GM18867 (cell line): ENCODE data around the gene NDUFAF8.

Experiments used
- ATAC-seq: cut with Tn5 transposase; IDR thresholded peaks from one replicate; pipeline ENCODE4 v1.9.1; 2021; ENCODE audit warnings: mild to moderate bottlenecking, moderate library complexity; ENCODE audit not compliant: unreplicated experiment

Gene NDUFAF8

DNA sequence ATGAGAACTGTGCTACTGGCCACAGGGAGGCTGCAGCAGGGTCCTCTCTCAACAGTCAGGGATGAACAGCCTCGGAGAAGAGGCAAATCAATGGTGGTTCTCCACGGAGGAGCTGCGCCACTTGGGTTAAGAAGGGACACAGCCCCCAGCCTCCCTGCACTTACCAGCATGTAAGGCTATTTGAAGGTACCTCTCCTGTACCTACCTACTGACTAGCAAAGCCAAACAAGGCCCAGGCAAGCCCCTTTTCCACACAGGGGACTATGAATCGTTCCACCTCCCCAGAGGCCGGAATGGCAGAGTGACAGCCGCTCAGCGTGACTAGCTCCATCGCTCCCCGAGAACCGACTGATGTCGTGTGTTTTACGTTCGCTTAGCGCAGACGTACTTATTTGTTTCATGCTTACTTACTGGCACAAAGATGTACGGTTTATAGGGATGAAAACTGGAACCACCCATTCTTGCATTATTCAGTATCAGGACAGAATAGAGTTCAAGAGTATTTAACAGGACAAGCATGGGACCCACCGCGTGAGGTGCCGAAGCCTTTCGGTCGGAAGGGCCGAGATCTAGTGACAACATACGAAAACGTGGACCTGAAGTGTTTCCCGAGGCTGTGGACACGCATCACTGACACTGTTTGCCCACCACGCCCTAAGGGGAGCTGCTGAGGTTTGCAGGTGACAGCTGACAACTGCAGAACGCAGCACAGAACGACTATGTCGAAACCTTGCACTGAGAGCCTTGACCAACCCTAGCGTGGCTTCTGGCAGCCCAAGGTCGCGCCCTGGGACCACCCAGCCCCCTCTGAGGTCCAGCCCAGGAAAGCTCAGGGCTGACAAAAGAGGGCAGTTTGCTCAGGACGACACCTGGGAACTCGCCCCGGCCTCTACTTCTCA is 1.3 kb upstream of the NDUFAF8 start:
- no peak for ATAC-seq

DNA sequence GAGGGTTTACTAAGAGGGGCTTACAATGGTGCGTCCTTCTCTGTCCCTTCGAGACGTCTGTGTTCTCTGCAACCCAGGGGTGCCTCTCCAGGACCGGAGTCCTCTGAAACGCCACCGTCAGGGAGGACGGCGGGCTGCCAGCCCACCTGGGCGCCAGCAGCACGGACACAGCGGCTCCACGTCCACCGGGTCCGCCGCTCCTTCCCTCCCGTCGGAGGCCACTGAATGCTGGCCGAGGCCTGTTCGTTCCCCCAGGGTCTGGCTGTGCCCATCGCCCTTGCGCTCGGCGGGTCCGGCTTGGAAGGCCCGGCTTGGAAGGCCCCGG is 666 bp upstream of the NDUFAF8 start:
- peak; percentile 4 for ATAC-seq

DNA sequence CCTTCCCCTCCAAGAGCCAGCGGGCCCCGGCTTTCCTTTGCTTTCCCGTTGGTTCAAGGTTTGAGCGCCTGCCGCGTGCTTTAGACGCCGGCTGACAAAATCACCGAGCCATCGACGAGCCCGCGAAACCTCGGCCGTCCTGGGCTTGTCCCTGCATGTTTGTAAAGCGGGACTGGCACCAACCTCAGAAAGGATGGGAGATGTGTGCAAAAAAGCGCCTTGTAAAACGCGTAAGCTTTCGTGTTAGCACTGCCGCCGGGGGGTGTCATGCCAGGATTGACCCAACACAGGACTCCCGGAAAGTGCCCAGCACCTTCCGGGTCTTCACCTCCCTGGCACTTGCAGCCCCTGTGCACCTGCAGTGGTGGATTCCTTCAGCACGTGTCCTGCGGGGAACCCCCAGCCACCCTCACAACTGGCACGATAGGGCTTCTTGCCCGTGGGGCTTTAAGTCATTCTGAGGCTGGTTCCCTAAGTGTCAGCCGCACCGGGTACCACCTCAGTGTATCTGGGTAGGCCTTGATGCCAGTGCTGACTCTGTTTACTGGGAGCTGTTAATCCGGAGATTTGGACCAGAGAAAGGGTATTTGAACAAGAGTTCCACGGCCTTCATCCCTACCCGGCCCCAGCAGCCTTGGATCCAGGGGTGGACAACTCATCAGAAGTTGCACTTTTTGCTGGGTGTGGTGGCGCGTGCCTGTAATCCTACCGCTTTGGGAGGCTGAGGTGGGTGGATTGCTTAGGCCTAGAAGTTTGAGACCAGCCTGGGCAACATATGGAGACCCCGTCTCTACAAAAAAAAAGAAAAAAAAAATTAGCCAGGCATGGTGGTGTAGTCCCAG is 817 bp downstream of the NDUFAF8 start:
- ATAC-seq: no peak

DNA sequence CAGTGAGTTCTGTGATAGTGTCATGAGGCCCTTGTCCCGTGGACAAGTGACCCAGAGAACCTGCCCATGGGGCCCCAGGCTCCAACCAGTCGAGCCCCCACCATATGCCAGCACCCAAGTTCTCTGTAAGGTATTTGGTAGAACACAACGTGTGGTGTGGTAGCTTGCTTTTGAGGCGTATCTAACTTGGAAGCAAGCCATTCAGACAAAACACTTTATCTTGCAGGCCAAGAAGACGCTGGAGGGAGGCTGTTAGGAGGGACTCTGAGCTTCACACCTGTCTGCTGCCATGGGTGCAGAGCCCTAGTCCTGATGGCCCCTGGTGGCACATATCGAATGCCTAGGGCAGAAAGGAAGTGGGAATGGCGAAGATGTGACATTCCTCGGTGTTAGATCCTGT is 1.6 kb downstream of the NDUFAF8 start:
- no peak for ATAC-seq

DNA sequence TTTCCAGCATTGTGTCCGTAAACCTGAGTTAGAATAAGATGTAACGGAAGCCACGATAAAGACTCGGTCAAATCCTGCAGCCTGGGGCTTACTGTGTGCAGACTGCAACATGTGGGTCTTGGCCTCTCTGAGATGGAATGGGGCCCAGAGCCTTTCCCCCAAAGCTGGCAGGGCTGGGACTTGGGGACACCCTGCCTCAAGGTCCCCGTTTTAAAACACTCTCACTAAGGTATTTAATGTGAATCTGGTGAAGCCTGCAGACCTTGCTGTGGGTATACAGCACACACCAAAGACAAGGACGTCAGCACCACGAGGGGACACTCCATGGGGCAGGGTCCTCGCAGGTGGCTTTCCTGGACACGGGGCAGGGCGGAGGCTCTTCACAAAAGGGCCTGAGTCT is 2.1 kb downstream of the NDUFAF8 start:
- no peak for ATAC-seq

DNA sequence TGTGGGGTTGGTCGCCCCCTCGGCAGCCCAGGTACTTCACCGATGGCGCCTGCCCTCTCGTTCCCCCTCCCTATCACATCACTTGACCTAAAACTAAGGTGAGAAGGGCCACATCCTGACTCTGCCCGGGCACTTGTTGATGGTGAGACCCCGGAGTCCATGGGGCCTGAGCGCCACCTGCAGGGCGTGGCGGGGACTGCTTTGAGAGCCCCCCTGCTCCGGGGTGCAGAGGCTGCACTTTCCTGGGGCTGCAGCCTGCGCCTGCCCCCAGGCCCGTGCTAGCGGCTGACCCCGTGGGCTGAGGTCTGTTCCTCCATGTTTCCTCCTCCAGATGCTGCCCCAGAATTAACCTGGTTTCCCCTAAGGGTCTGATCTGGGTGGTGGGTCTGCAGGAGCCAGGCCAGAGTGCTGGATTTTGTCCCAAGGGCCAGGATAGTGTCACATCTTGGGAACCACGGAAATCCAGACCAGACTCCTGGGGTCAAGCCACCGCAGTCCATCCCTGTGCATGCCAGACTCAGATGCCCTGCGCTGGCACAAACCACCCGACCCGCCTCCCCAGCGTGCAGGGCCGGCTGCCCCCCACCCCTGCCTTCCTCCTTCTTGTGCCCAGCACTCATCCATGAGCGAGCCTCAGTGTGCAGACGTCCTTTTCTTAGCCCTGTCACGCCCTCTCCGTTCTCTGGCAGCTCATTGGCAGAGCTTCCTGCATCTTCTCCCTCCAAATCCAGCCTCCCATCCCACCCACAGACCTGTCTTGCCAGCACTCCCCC is 2.7 kb downstream of the NDUFAF8 start:
- ATAC-seq: no peak

DNA sequence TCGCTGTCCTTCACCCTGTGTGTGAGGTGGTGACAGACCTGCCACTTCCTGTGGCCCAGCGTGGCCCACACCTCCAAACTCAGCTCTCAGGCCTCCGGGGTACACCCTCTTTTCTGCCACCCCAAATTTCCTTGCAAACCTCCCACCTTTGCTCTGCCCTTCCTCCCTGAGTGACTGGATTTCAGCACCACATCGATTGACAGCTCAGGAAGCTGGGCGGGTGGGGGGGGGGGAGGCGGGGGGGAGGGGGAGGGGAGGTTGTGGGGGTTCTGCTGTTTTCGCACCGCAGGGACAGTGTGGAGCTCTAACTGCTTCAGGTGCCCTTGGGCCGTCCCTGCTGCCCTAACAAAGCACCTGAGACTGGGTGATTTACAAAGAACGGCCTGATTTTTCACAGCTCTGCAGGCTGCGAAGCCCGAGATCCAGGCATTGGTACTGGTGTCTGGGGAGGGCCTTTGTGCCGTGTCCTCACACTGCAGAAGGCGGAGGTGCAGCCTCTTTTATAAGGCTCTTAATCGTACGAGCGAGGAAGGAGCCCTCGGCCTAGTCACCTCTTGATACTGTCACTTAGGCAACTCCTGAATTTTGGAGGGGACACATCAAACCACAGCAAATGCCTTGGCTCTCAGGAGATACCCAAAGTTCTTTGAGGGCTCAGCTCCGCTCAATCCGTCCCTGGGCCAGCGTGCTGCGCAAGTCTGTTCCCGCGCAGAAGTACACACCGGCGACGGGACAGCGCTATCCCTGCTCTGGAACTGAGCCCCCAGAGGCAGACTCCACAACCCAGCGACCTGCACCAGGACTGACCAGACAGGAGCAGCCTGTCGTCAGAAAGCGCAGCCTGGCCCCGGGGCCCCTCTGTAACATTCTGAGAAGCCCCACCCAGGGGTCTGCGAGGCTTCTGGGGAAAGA is 3.6 kb downstream of the NDUFAF8 start:
- no peak for ATAC-seq

DNA sequence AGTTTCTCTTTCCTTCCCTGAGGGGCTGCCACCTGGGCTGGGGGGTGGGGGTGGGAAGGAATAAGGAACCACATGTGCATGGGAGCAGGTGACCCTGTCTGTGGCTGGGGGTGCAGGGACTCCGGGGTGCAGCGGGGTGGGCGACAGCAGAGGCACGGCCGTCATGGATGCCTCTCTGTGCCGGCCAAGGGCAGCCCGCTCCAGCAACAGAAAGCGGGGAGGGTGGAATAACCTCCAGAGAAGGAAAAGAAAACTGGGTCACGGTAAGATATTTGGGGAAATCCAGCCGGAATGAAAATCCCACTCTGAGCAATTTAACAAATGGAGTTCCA is 4.2 kb downstream of the NDUFAF8 start:
- no peak for ATAC-seq

DNA sequence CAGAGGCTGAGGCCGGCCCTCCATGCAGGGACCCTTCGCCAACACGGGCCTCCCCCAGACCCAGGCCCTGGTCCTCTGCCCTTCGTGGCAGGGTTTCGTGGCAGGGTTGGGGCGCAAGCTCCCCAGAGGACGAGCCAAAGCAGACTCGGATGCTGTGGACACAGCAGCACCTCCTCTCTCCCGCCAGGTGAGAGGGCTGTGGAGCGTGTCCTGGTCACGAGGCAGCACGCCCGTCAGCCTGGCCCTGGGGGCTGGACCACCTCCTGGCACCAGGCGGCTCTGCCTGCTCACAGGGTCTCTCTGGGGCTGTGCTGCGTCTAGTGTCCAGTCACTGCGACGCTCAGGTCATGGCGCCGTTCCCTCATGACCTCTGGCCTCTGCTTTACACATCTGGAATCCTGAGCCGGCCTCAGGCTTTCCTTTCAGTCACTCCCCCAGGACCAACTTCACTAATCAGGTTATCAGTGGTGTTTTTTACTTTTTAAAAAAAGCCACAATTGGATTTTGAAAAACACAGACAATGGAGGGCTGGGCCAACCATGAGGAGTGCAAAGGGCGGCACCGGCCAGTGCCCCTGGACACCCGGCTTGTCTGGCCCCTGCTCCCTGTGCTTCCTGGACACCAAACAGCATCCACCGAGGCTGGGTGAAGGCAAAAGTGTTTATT is 5.4 kb downstream of the NDUFAF8 start:
- ATAC-seq: no peak

DNA sequence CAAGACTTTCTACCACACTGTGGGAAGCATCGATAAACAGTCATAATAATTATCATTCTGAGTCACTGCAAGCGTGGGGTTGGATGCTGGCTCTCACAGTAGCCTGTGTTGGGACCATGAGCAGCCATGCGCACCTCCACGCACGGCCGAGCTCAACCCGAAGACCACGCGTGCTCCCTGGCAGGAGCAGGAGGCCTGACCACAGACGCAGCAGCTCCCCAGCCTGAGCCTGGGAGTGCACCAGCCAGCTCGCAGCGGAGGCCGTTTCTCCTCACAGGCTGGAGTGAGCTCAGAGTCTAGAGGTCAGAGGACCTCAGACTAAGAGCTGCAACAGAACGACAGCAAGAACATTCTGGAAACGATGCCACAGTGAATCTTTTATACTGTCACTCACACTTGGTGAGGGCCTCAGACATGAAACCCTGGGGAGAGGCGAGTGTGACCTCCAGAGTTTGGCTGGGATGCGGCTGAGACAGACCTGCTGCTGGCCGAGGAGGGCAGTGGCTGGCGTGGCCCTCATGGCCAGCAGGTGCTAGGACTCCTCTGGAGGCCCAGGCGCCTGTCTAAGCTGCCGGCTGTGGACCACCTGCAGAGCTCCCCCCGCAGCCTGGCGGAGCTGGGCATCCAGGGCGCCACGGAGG is 6.0 kb downstream of the NDUFAF8 start:
- ATAC-seq: peak; percentile 55

DNA sequence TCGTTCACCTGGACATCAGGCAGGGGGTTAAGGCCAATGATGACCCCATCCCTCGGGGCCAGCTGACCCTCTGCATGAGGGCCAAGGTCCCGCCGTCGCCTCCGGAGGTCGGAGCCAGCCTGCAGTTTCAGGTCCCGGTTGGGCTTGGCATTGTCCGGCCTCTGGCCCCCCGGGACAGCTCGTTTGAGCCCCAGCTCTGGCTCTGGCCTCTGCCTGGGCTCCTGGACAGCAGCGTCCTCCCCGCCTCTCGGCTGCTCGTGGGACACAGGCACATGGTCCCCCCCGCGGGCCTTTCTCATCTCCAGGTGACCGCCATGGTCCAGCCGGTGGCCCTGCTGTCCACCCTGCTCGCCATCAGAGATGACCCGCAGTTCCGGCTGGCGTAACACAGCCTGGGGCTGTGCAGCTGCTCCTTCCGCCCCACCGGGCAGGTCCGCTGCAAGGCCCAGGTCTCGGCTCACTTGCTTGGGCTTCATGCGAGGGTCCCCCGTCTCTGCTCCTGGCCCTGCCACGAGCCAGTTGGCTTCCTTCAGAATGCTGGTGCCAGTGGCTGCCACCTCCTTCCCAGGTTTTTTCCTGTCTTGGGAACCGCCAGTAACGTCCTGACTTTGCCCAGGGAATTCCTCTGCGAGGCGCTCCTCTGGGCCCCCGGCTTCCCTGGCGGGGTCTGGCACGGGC is 6.7 kb downstream of the NDUFAF8 start:
- ATAC-seq: no peak

DNA sequence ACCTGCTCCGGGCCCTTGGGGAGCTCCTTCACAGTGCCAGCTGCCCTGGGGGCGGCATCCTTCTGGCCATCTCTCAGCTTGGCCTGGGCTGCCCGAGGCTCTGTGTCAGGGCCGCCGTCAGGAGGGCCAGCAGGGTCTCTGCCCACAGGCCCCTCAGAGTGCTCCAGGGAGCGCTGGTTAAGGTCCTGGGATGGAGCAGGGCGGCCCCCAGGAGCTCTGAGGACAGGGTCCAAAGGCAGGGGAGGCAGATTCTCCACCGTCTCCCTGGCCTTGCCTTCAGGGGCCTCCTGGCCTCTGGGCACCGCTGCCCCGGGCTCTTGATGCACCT is 7.2 kb downstream of the NDUFAF8 start:
- no peak for ATAC-seq

DNA sequence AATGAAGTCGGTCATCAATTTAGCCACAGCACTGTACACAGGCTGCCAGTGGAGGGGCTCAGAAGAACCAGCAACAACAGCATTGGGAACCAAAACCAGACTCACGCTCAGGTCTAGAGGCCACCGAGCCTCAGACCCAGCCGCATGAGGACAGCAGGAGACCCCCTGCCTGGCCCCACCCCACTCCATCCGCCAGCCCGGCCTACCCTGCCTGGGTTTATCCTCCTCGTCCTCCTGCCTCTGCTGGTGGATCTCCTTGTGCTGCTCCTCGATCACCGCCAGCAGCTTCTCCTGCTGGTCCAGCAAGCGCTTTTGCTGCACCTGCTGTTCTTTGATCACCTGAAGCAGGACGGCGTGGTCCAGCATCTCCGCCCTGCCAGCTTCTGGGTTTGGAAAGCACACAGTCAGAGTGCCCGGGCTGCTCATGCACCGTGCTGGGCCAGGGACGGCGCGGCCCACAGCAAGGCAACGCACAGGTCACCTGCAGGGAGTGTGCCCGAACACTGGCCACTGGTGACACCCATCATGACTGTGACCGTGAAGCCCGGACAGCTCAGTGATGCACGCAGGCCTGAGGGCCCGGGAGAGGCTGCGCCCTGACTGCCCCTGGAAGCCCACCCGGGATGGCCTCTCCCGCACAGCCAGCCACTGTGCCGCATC is 7.7 kb downstream of the NDUFAF8 start:
- no peak for ATAC-seq

DNA sequence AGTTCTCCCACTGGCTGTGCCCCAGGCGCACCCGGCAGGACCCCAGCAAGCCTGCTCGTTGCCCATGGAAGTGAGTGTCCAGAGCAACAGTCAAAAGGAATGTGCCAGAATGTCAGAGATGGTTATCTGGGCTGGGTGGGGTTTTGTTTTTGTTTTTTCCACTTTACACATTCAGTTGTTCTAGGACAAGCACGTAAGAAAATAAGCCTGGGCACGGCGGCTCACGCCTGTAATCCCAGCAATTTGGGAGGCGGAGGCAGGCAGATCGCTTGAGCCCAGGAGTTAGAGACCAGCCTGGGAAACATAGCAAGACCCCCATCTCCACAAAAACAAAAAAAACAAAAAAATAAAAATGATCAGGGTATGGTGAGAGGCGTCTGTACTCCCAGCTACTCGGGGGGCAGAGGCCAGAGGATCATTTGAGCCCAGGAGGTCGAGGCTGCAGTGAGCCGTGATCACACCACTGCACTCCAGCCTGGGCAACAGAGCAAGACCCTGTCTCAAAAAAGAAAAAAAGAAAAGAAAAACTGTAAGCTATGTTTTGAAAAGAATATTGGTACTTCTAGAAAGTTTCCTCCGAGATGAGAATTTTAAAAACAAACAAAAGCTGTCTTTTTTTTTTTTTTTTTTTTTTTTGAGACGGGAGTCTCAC is 8.3 kb downstream of the NDUFAF8 start:
- ATAC-seq: no peak

DNA sequence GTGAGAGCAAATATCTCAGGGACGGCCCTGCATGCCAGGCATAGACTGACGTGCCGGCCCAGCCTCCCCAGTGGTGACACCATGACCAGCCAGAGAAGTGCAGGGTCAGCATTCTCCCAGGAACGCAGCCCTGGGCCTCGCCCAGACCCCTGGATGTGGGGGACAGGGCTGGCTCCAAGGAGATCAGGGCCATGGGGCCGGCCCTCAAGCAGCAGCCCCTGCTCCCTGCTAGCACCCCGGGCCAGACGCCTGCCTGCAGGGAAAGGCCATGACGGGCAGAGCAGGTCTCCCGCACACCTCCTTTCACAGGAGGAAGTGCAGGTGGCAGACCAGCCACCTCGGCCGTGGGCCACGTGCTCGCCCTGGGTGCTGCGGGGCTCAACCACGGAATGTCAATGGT is 9.5 kb downstream of the NDUFAF8 start:
- ATAC-seq: no peak

DNA sequence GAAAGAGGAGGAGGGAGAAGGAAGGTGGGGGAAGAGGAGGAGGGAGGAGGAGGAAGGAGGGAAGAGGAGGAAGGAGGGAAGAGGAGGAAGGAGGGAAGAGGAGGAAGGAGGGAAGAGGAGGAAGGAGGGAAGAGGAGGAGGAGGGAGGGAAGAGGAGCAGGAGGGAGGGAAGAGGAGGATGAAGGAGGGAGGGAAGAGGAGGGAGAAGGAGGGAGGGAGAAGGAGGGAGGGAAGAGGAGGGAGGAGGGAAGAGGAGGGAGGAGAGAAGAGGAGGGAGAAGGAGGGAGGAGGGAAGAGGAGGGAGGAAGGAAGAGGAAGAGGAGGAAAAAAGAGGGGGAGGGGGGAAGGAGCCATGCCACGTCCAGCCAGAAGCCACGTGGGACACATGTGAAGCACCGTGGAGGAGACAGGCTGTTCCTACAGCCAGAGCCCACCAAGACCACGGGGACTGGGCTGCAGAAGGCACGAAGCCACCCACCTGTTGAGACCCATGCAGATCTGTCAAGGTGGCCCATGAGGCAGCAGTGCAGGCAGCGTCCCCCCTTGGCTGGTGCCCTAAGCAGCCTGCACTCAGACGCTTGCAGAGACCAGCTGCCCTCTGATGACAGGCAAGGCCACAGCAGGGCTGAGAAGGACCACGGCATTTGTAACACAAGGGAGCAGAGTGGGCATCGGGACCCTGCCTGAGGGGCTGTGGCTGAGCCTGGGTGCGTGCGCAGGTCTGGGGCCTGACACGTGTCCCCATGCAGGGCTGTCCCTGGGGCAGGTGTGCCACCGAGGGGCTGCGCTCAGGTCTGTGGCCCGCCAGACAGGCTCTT is 10.3 kb downstream of the NDUFAF8 start:
- ATAC-seq: no peak
